Mucosa of stomach (tissue), 1 donor: ENCODE measurements around the gene RHNO1.

Experiments
- H3K27me3 ChIP-seq: one replicate; pipeline ENCODE4 v1.7.0; 2013; ENCODE audit warnings: mild to moderate bottlenecking, low read length; ENCODE audit not compliant: control insufficient read depth, insufficient read depth
- H3K36me3 ChIP-seq: one replicate; pipeline ENCODE4 v1.7.0; 2013; ENCODE audit warnings: low read length; ENCODE audit not compliant: control insufficient read depth, insufficient read depth
- H3K4me1 ChIP-seq: one replicate; pipeline ENCODE4 v1.7.0; 2013; ENCODE audit warnings: mild to moderate bottlenecking, low read length; ENCODE audit not compliant: control insufficient read depth, insufficient read depth
- H3K4me3 ChIP-seq: one replicate; pipeline ENCODE4 v1.7.0; 2013; ENCODE audit warnings: low read length
- H3K9ac ChIP-seq: one replicate; pipeline ENCODE4 v1.7.0; 2013; ENCODE audit warnings: mild to moderate bottlenecking, low read length, moderate library complexity
- H3K9me3 ChIP-seq: one replicate; pipeline ENCODE4 v1.7.0; 2013; ENCODE audit warnings: mild to moderate bottlenecking, low read length, moderate library complexity; ENCODE audit not compliant: control insufficient read depth
- donor health status: Pancreatic carcinoma.

The RHNO1 gene

DNA sequence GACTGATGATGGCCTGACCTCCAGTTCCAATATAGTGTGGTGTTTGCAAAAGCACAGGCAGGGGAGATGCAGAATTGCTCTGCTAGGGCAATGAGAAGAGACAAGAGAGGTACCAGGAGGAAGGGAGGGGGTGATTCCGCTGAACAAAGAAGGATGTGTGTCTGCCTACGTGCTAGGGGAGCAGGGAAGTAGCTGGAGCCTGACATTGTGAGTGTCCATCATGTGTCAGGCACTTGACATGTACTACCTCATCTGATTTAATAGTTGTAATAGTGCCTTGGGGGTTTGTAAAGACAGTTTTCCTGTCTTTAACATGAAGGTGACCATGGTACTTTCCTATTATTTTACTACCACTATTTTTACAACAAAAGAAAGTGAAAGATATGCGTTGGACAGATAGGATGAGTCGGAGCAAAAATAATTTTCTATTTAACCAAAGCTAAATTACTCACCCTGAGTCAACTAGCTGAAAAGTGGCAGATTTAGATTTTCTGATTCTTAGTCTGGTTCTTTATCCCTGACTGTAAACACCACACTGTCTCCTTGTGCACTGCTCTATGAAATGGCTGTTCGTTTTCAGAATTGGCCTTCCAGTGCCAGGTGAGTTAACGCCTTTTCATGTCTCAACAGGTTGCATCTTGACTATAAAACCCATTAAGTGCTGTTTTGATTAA is 48.4 kb downstream of the RHNO1 start:
- H3K9ac ChIP-seq: no peak overlapping the region
- peaks cover 10% of the 10 kb centered on the region for H3K36me3 ChIP-seq
- no peak overlapping the region for H3K4me3 ChIP-seq
- no peaks in the 10 kb centered on the region for H3K4me1 ChIP-seq
- H3K9me3 ChIP-seq: no peaks in the 10 kb centered on the region
- no peaks in the 10 kb centered on the region for H3K27me3 ChIP-seq

DNA sequence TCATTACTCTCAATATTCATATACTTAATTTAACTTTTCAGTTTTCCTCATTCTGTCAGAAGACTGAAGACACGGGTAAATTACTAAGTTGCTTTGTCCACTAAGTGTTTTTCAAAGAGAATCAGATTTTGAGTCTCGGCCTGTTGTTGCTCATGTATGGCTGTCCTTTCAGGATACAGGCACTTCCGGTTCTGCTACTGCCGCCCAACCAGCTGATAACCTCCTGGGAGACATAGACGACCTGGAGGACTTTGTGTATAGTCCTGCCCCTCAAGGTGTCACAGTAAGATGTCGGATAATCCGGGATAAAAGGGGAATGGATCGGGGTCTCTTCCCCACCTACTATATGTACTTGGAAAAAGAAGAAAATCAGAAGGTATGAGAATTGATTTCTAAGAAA is 53.8 kb downstream of the RHNO1 start:
- Histone ChIP-seq H3K4me1 (no peaks in the 10 kb centered on the region), H3K9ac (no peak overlapping the region), H3K36me3 (no peaks in the 10 kb centered on the region)

GRCh38 chr12:2933586-2933985 is 56.6 kb downstream of the RHNO1 start:
- no peak overlapping the region for H3K4me3 ChIP-seq
- H3K36me3 ChIP-seq: no peaks in the 10 kb centered on the region
- no peak overlapping the region for H3K9ac ChIP-seq
- H3K4me1 ChIP-seq: no peaks in the 10 kb centered on the region
- H3K27me3 ChIP-seq: no peaks in the 10 kb centered on the region
- H3K9me3 ChIP-seq: no peaks in the 10 kb centered on the region

More for the DNA sequence above, 53.8 kb downstream of the RHNO1 start:
- no peak overlapping the region for H3K4me3 ChIP-seq
- H3K9me3 ChIP-seq: no peaks in the 10 kb centered on the region
- no peaks in the 10 kb centered on the region for H3K27me3 ChIP-seq

DNA sequence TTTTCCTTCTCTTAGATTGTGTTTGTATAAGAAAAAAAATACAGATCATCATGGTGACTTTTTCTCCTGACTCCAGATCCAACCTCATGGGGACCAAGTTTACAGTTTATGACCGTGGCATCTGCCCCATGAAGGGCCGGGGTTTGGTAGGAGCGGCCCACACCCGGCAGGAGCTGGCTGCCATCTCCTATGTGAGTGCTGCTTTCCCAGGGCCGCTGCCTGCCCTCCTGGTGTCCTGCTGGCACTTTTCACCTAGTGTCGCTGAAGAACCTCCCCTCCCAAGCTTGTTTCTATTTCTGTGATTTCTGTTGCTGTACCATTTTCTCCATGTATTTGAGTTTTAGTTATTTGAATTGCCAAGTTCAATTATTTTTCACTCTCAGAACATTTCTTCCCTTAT is 57.3 kb downstream of the RHNO1 start:
- Histone ChIP-seq H3K4me1 (no peaks in the 10 kb centered on the region), H3K36me3 (no peaks in the 10 kb centered on the region), H3K27me3 (no peaks in the 10 kb centered on the region), H3K9me3 (no peaks in the 10 kb centered on the region), H3K4me3 (no peak overlapping the region), H3K9ac (no peak overlapping the region)

DNA sequence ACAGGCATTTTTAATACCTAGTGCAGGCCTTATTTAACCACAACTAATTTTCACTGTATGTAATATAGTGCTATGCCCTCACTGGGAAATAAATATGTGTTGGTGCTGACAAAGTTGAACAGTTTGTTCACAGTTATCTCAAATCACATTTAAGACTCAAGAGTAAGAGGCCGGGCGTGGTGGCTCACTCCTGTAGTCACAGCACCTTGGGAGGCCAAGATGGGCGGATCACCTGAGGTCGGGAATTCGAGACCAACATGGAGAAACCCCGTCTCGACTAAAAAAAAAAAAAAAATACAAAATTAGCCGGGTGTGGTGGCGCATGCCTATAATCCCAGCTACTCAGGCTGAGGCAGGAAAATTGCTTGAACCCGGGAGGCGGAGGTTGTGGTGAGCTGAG is 59.3 kb downstream of the RHNO1 start:
- Histone ChIP-seq H3K9me3 (no peaks in the 10 kb centered on the region), H3K36me3 (peaks cover 3% of the 10 kb centered on the region), H3K9ac (no peak overlapping the region), H3K4me1 (no peaks in the 10 kb centered on the region), H3K27me3 (no peaks in the 10 kb centered on the region), H3K4me3 (no peak overlapping the region)

GRCh38 chr12:2937500-2937899 is 60.5 kb downstream of the RHNO1 start:
- Histone ChIP-seq H3K9ac (no peak overlapping the region), H3K9me3 (no peaks in the 10 kb centered on the region), H3K4me1 (no peaks in the 10 kb centered on the region), H3K27me3 (no peaks in the 10 kb centered on the region), H3K4me3 (no peak overlapping the region), H3K36me3 (peaks cover 3% of the 10 kb centered on the region)
